Adrenal gland (tissue), 5 donors: ENCODE results near the gene NOS1.

Experiments
- CTCF ChIP-seq, 6 experiments: fragments of 450-650 bp in 4 of 6; fragments of 200-600 bp in 2 of 6; sonication (generic) in 1 of 6; IDR thresholded peaks; 1 replicate in 5 of 6; 2 replicates in 1 of 6; pipeline versions ENCODE4 v1.5.1 to v1.8.0; 2016 to 2021; ENCODE audit warnings: antibody characterized with exemption in 6 of 6, mild to moderate bottlenecking in 2 of 6, moderate library complexity in 1 of 6
- POLR2A ChIP-seq, 2 donors: fragments of 450-650 bp; IDR thresholded peaks; one replicate each; pipeline ENCODE4 v1.6.1; 2017; ENCODE audit warnings: antibody characterized with exemption in 2 of 2, mild to moderate bottlenecking in 2 of 2, moderate library complexity in 1 of 2
- donor health status: DM: no; HTN: no; CAD: no.

- TF ChIP-seq CTCF (IDR thresholded peaks at IDR 0.05) (no peak), POLR2A (IDR thresholded peaks at IDR 0.05) (no peak)
These were observed 151.8 kb downstream of the NOS1 start for GRCh38 chr12:117209626-117210025.
